Panc1 (cell line): ENCODE measurements around the gene SHISA5. TPM values are rescaled to one million over a fixed set of nuclear protein-coding genes. Genes with fewer than 3 reads are reported as not detected.

ENCODE experiments used
- ATAC-seq: fragments of 200-7000 bp; cut with Tn5 transposase; 2 replicates; pipeline ENCODE4 v1.9.1; 2020; ENCODE audit warnings: mild to moderate bottlenecking, moderate library complexity
- BruUV-seq: library from RNA; stranded (reverse); fragments of 400-500 nt; replicated peaks from 2 replicates; lab custom pipeline; 2021; lab: Mats Ljungman, UMichigan
- CTCF ChIA-PET: fragments of 300-600 bp; sonication (Branson Sonifier 250); formaldehyde crosslinking; loops from one replicate; lab custom pipeline; 2022; ENCODE audit warnings: antibody characterized with exemption; lab: Charles Lee
- POLR2A ChIA-PET: fragments of 300-600 bp; sonication (Branson Sonifier 250); formaldehyde crosslinking; loops from one replicate; lab custom pipeline; 2022; ENCODE audit warnings: antibody characterized with exemption; lab: Charles Lee
- DNase-seq: peaks from one replicate; pipeline ENCODE4 v3.0.0-alpha.2; 2010; ENCODE audit warnings: low read depth, low spot score
- H3K27ac ChIP-seq: 2 replicates; pipeline ENCODE4 v1.5.1; 2011; ENCODE audit warnings: mild to moderate bottlenecking, low read length, inconsistent platforms
- H3K27me3 ChIP-seq: fragments of 200-500 bp; sonication (Bioruptor generic); 2 replicates; pipeline ENCODE4 v1.6.0; 2014; ENCODE audit warnings: low read length, inconsistent platforms; ENCODE audit not compliant: control insufficient read depth, insufficient read depth
- H3K36me3 ChIP-seq: fragments of 200-500 bp; sonication (Bioruptor generic); 2 replicates; pipeline ENCODE4 v1.5.1; 2014; ENCODE audit warnings: inconsistent platforms, mild to moderate bottlenecking, low read length, moderate library complexity; ENCODE audit not compliant: control insufficient read depth, insufficient read depth
- H3K4me1 ChIP-seq: 2 replicates; pipeline ENCODE4 v1.5.1; 2011; ENCODE audit warnings: inconsistent platforms, mild to moderate bottlenecking, low read length, moderate library complexity; ENCODE audit not compliant: control insufficient read depth, insufficient read depth
- H3K4me3 ChIP-seq, 2 experiments: 2 replicates each; pipeline ENCODE4 v1.5.1; 2011 to 2012; ENCODE audit warnings: low read depth in 2 of 2, low read length in 2 of 2, mild to moderate bottlenecking in 2 of 2, inconsistent platforms in 1 of 2, moderate library complexity in 1 of 2
- H3K9me3 ChIP-seq: fragments of 200-500 bp; sonication (Bioruptor generic); 2 replicates; pipeline ENCODE4 v1.5.1; 2014; ENCODE audit warnings: low read depth, mild to moderate bottlenecking, inconsistent platforms, low read length, moderate library complexity; ENCODE audit not compliant: control insufficient read depth, insufficient read depth
- CTCF ChIP-seq: fragments of 450-650 bp; IDR thresholded peaks from 2 replicates; pipeline ENCODE4 v1.5.1; 2017; ENCODE audit warnings: mild to moderate bottlenecking
- POLR2AphosphoS5 ChIP-seq: IDR thresholded peaks from 2 replicates; pipeline ENCODE4 v1.6.1; 2012; ENCODE audit warnings: mild to moderate bottlenecking, low read depth, low read length, moderate library complexity
- REST ChIP-seq, 2 experiments: IDR thresholded peaks; 2 replicates each; pipeline ENCODE4 v1.6.1; 2011 to 2012; ENCODE audit warnings: low read depth in 2 of 2, control low read depth in 1 of 2, low read length in 1 of 2, mild to moderate bottlenecking in 1 of 2, moderate library complexity in 1 of 2; ENCODE audit not compliant: insufficient read depth in 1 of 2
- SIN3A ChIP-seq: IDR thresholded peaks from 2 replicates; pipeline ENCODE4 v1.6.1; 2012; ENCODE audit warnings: low read depth, mild to moderate bottlenecking, low read length, moderate library complexity, borderline replicate concordance; ENCODE audit not compliant: insufficient read depth
- TCF7L2 ChIP-seq: IDR thresholded peaks from 2 replicates; pipeline ENCODE4 v1.6.1; 2011; ENCODE audit warnings: mild to moderate bottlenecking, low read depth, low read length, inconsistent platforms
- in situ Hi-C: cut with HindIII; loops from 2 replicates; pipeline ENCODE4 v1.10.0; 2016; ENCODE audit warnings: low sequenced_read_pairs, low pct_unique_long_range_greater_than_20kb
- intact Hi-C: fragments of 100-400 bp; cut with micrococcal nuclease; formaldehyde crosslinking; loops from one replicate; pipeline ENCODE4 v1.10.0; 2022; ENCODE audit not compliant: unreplicated experiment
- total RNA-seq: library from RNA; stranded (reverse); gene quantifications from one replicate; pipeline ENCODE4 v1.2.1, GENCODE V29; 2021; ENCODE audit not compliant: unreplicated experiment

SHISA5 gene
- total RNA-seq, 1 experiment from 2014 or later = 122 TPM

- ATAC-seq = peak; percentile 69
- no TSS peak for BruUV-seq
- TF ChIP-seq CTCF (peak; percentile 98), SIN3A (no peak)
- Histone ChIP-seq H3K27ac (no peak overlapping the region), H3K4me1 (no peaks in the 10 kb centered on the region), H3K36me3 (peaks cover 4% of the 10 kb centered on the region; the same call in 1 of the 2 replicates), H3K9me3 (no peaks in the 10 kb centered on the region), H3K27me3 (no peaks in the 10 kb centered on the region), H3K4me3 (no peak overlapping the region)
- DNase-seq = peak; percentile 66
- intact Hi-C loops = loop anchor here (5.0 kb wide), 2 partner anchors 34 to 164 kb away; no protein-coding TSS in a partner anchor
- ChIA-PET POLR2A (interaction anchor here (0.5 to 0.6 kb wide), 4 partner anchors 35 to 253 kb away, joined by 3 to 11 read pairs (median 3); no protein-coding TSS in a partner anchor), CTCF (interaction anchor here (0.6 to 2.5 kb wide), 29 partner anchors 9 to 251 kb away, joined by 3 to 98 read pairs (median 4); partner anchors contain the start of genes ATRIP, CDC25A, PFKFB4 and ZNF589)
- in situ Hi-C loops = no loop called here
These were observed 68.0 kb downstream of the SHISA5 start for GRCh38 chr3:48435774-48436476.

GRCh38 chr3:48435223-48435595 lies 68.8 kb downstream of the SHISA5 start:
- CTCF ChIA-PET = interaction anchor here (1.5 to 2.5 kb wide), 5 partner anchors 11 to 241 kb away, joined by 7 to 98 read pairs (median 26); partner anchors contain the start of gene ATRIP
- intact Hi-C loops = loop anchor here (5.0 kb wide), 2 partner anchors 33 to 163 kb away; no protein-coding TSS in a partner anchor

More at GRCh38 chr3:48435223-48435595, 68.8 kb downstream of the SHISA5 start:
- H3K36me3 ChIP-seq = no peaks in the 10 kb centered on the region; the same call in 1 of the 2 replicates
- no peak for DNase-seq
- in situ Hi-C loops = no loop called here
- TF ChIP-seq REST (IDR thresholded peaks at IDR 0.05; ENCODE audit: insufficient read depth in 1 of 2, low read depth in 2 of 2, low read length in 1 of 2) = no peak
- no peak for TF ChIP-seq TCF7L2
- no peak for TF ChIP-seq POLR2AphosphoS5
- no peak for TF ChIP-seq CTCF
- no peak for TF ChIP-seq SIN3A
- H3K9me3 ChIP-seq = no peaks in the 10 kb centered on the region
- POLR2A ChIA-PET = no interaction called here
- BruUV-seq = no TSS peak
- H3K27me3 ChIP-seq = no peaks in the 10 kb centered on the region
- no peak overlapping the region for H3K27ac ChIP-seq
- no peak for ATAC-seq
- H3K4me3 ChIP-seq = no peak overlapping the region
- H3K4me1 ChIP-seq = no peaks in the 10 kb centered on the region; the same call in 1 of the 2 replicates
